NCI-H748 (cell line): ENCODE results near the gene SMAD6.

ENCODE experiments used
- DNase-seq: peaks from one replicate; lab custom pipeline; 2025; ENCODE audit not compliant: unreplicated experiment; lab: John Stamatoyannopoulos, UW

Gene SMAD6

GRCh38 chr15:66719471-66719870 is 17.4 kb downstream of the SMAD6 start:
- DNase-seq, result no peak

GRCh38 chr15:66720206-66721010 is 18.4 kb downstream of the SMAD6 start:
- no peak for DNase-seq

- DNase-seq, result no peak
Measured at GRCh38 chr15:66721020-66721419, 19.0 kb downstream of the SMAD6 start.

- no peak for DNase-seq
Measured at GRCh38 chr15:66721501-66721937, 19.5 kb downstream of the SMAD6 start.

GRCh38 chr15:66721954-66722353 is 19.9 kb downstream of the SMAD6 start:
- DNase-seq, result no peak

- no peak for DNase-seq
Measured at GRCh38 chr15:66722757-66723540, 20.9 kb downstream of the SMAD6 start.

- no peak for DNase-seq
Measured at GRCh38 chr15:66723826-66724731, 22.0 kb downstream of the SMAD6 start.

GRCh38 chr15:66724732-66725463 is 22.9 kb downstream of the SMAD6 start:
- DNase-seq, result no peak

- DNase-seq, result no peak
Measured at GRCh38 chr15:66725464-66725785, 23.4 kb downstream of the SMAD6 start.

GRCh38 chr15:66726386-66726785 is 24.4 kb downstream of the SMAD6 start:
- no peak for DNase-seq

- no peak for DNase-seq
Measured at GRCh38 chr15:66729331-66729951, 27.4 kb downstream of the SMAD6 start.

- DNase-seq, result no peak
Measured at GRCh38 chr15:66730168-66731021, 28.4 kb downstream of the SMAD6 start.

- DNase-seq, result no peak
Measured at GRCh38 chr15:66733976-66734375, 31.9 kb downstream of the SMAD6 start.

GRCh38 chr15:66734961-66735908 is 33.2 kb downstream of the SMAD6 start:
- no peak for DNase-seq

GRCh38 chr15:66735909-66736305 is 33.9 kb downstream of the SMAD6 start:
- DNase-seq, result no peak

GRCh38 chr15:66737243-66738010 is 35.4 kb downstream of the SMAD6 start:
- DNase-seq, result no peak

- DNase-seq, result no peak
Measured at GRCh38 chr15:66738116-66738515, 36.1 kb downstream of the SMAD6 start.
